Measurements from ENCODE around the gene KIF5B. TPM values are rescaled to one million over a fixed set of nuclear protein-coding genes. Genes with fewer than 3 reads are reported as not detected.

KIF5B gene
- total RNA-seq, 1 experiment from 2014 or later: 70.5 TPM

- Histone ChIP-seq H3K23ac (ENCODE audit: insufficient read length, low read depth, low read length) (no peak overlapping the region), H4K20me1 (ENCODE audit: control insufficient read depth, insufficient read depth, insufficient read length) (no peaks in the 10 kb centered on the region), H3K4me2 (ENCODE audit: insufficient read depth, insufficient read length, low read length) (peak overlapping the region; percentile 55), H2BK5ac (ENCODE audit: insufficient read length, low read length) (no peak overlapping the region), H3K79me1 (ENCODE audit: insufficient read depth, low read depth, low read length, poor library complexity, severe bottlenecking) (peaks cover 2% of the 10 kb centered on the region), H3K23me2 (ENCODE audit: insufficient read length, low read depth, low read length, poor library complexity, severe bottlenecking) (peaks cover 3% of the 10 kb centered on the region), H3K27me3 (ENCODE audit: insufficient read depth, low read length) (no peaks in the 10 kb centered on the region), H3K4ac (ENCODE audit: low read depth, low read length) (no peak overlapping the region), H3K27ac (ENCODE audit: insufficient read length, low read depth, low read length) (peak overlapping the region; percentile 3), H2AK5ac (ENCODE audit: insufficient read length, low read length) (no peak overlapping the region), H3T11ph (ENCODE audit: low read length) (no peak overlapping the region), H3K4me1 (ENCODE audit: insufficient read depth, low read length) (peaks cover 4% of the 10 kb centered on the region; the same call in 1 of the 2 replicates), H3K79me2 (ENCODE audit: insufficient read depth, low read length) (peaks cover 65% of the 10 kb centered on the region), H2AFZ (ENCODE audit: low read length) (no peak overlapping the region), H2BK120ac (ENCODE audit: low read depth, low read length, poor library complexity, severe bottlenecking) (no peak overlapping the region), H3K56ac (ENCODE audit: insufficient read length, low read depth, low read length) (no peak overlapping the region), H3K9ac (ENCODE audit: extremely low read depth, insufficient read length, low read length) (no peak overlapping the region), H2BK20ac (ENCODE audit: low read depth, low read length, poor library complexity, severe bottlenecking) (no peak overlapping the region), H4K5ac (ENCODE audit: insufficient read length, low read depth, low read length) (no peak overlapping the region), H3K14ac (ENCODE audit: insufficient read depth, low read length) (no peak overlapping the region), H2BK15ac (ENCODE audit: low read depth, low read length) (no peak overlapping the region), H3K18ac (ENCODE audit: insufficient read length, low read depth, low read length) (no peak overlapping the region), H3K9me3 (ENCODE audit: control insufficient read depth, low read depth, low read length) (no peaks in the 10 kb centered on the region), H2BK12ac (ENCODE audit: insufficient read length, low read depth, low read length) (no peak overlapping the region), H4K8ac (replicated peaks; ENCODE audit: insufficient read length, low read depth, low read length) (no peak overlapping the region), H4K91ac (ENCODE audit: insufficient read length, low read depth, low read length) (no peak overlapping the region)
- peak overlapping the region; percentile 4 to 28; a peak in 2 of 5 replicates for H3K4me3 Mint-ChIP-seq
- no peak for DNase-seq
- peak overlapping the region; percentile 26 to 90 (median 37); a peak in 6 of 7 replicates for H3K27ac Mint-ChIP-seq
- H3K36me3 Mint-ChIP-seq (ENCODE audit: insufficient read depth in 1 of 3, low read depth in 3 of 3): peaks cover 26 to 45% (median 30%) of the 10 kb centered on the region in 3 experiments
- no peaks in the 10 kb centered on the region for H3K9me3 Mint-ChIP-seq
- TF ChIP-seq CTCF (conservative IDR thresholded peaks at IDR 0.05): no peak
- WGBS (ENCODE audit: extremely low coverage, insufficient read length, low lambda C conversion rate): no CpG with 5 or more reads among the region's 6 CpGs
- H3K4me1 Mint-ChIP-seq: peaks cover 51 to 53% of the 10 kb centered on the region in 2 experiments
- no peaks in the 10 kb centered on the region for H3K27me3 Mint-ChIP-seq (ENCODE audit: low read depth)
Measured at GRCh38 chr10:32050177-32050576, 6.0 kb downstream of the KIF5B start.

Data from H9 (cell line).